Activated CD8-positive, alpha-beta T cell treated with anti-CD3 and anti-CD28 coated beads, Interleukin-2, amount 10 ng/mL, durations not matched to agents 7 days and 5 days (primary cell): ENCODE data around the gene SLC26A5. TPM values are rescaled to one million over a fixed set of nuclear protein-coding genes. Genes with fewer than 3 reads are reported as not detected.

Experiments used
- ATAC-seq: fragments of 150-1000 bp; cut with Tn5 transposase; one replicate; pipeline ENCODE4 v1.10.0; 2021; ENCODE audit warnings: moderate library complexity
- CTCF ChIA-PET: fragments of 350-600 bp; sonication (Branson Sonifier 250); formaldehyde crosslinking; loops from one replicate; lab custom pipeline; 2021; ENCODE audit warnings: antibody characterized with exemption; lab: Charles Lee
- POLR2A ChIA-PET: fragments of 350-600 bp; sonication (Branson Sonifier 250); formaldehyde crosslinking; loops from one replicate; lab custom pipeline; 2021; ENCODE audit warnings: antibody characterized with exemption; lab: Charles Lee
- DNase-seq: peaks from one replicate; pipeline ENCODE4 v3.0.0-alpha.2; 2020
- H3K27ac Mint-ChIP-seq: one replicate; pipeline ENCODE4 v1.8.0; 2021; ENCODE audit warnings: mild to moderate bottlenecking, mixed read lengths
- H3K27me3 Mint-ChIP-seq: one replicate; pipeline ENCODE4 v1.8.0; 2021; ENCODE audit warnings: low read depth, mixed read lengths
- H3K36me3 Mint-ChIP-seq: one replicate; pipeline ENCODE4 v1.8.0; 2021; ENCODE audit warnings: low read depth, mixed read lengths
- H3K4me1 Mint-ChIP-seq: one replicate; pipeline ENCODE4 v1.8.0; 2021; ENCODE audit warnings: low read depth, mixed read lengths
- H3K4me3 Mint-ChIP-seq: one replicate; pipeline ENCODE4 v1.8.0; 2021; ENCODE audit warnings: mild to moderate bottlenecking, mixed read lengths
- H3K9me3 Mint-ChIP-seq: one replicate; pipeline ENCODE4 v1.8.0; 2022; ENCODE audit warnings: mixed read lengths; ENCODE audit not compliant: insufficient read depth
- total RNA-seq, 2 experiments: library from RNA; stranded (reverse); gene quantifications; one replicate each; pipeline ENCODE4 v1.2.3, GENCODE V29; 2021

The SLC26A5 gene
- total RNA-seq, 2 experiments from 2014 or later = not detected

- Mint-ChIP-seq H3K4me3 (no peak overlapping the region), H3K36me3 (no peaks in the 10 kb centered on the region), H3K27ac (no peak overlapping the region), H3K27me3 (peaks cover 14% of the 10 kb centered on the region), H3K9me3 (no peaks in the 10 kb centered on the region), H3K4me1 (no peaks in the 10 kb centered on the region)
- CTCF ChIA-PET = interaction anchor here (2.4 kb wide), 1 partner anchor 8 kb away, joined by 6 read pairs; no protein-coding TSS in a partner anchor
- ATAC-seq (no peak), DNase-seq (no peak)
- POLR2A ChIA-PET = no interaction called here
Observed at GRCh38 chr7:103398483-103399127, 47.4 kb downstream of the SLC26A5 start.

GRCh38 chr7:103396471-103396870, 49.5 kb downstream of the SLC26A5 start:
- H3K4me1 Mint-ChIP-seq = no peaks in the 10 kb centered on the region
- ChIA-PET POLR2A (no interaction called here), CTCF (interaction anchor here (2.4 kb wide), 1 partner anchor 10 kb away, joined by 6 read pairs; no protein-coding TSS in a partner anchor)
- DNase-seq (no peak), ATAC-seq (no peak)
- no peaks in the 10 kb centered on the region for H3K9me3 Mint-ChIP-seq
- no peak overlapping the region for H3K27ac Mint-ChIP-seq
- peaks cover 4% of the 10 kb centered on the region for H3K27me3 Mint-ChIP-seq
- no peak overlapping the region for H3K4me3 Mint-ChIP-seq
- H3K36me3 Mint-ChIP-seq = no peaks in the 10 kb centered on the region

DNA sequence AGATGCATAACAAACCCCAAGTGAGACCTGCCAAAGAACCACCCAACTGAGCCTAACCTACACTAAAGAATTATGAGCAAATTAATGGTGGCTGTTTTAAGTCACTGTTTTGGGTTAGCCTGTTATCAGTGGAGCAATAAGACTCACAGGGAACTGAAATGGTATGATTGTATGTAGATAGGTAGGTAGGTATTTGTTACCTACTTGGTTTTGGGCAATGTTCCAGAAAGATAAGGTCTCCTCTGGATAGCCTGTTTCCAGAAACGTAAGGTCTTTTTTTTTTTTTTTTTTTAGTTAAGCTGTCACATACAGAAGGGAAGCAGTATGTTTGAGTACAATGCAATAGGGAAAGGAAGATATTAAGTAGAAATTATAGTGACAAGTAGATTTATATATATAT, 50.9 kb downstream of the SLC26A5 start:
- Mint-ChIP-seq H3K27ac (no peak overlapping the region), H3K27me3 (no peaks in the 10 kb centered on the region), H3K4me1 (no peaks in the 10 kb centered on the region), H3K9me3 (no peaks in the 10 kb centered on the region), H3K36me3 (no peaks in the 10 kb centered on the region), H3K4me3 (no peak overlapping the region)
- ChIA-PET CTCF (no interaction called here), POLR2A (no interaction called here)
- ATAC-seq (no peak), DNase-seq (no peak)

DNA sequence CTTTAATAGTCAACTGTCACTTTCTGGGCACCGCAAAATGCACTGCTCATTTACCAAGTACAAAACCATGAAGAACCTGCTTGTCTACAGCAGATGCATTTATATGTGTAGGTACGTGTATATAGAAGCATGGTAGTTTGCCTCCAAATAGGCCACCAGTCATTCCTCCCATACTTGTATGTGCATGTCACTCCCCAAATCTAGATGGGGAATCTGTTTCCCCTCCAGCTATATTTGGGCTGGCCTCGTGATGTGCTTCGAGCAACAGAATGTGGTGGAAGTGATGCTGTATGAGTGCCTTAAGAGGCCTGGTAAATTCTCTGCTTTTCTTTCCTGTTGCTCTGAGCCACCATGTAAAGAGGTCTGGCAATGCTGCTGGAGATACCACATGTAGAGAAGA, 51.4 kb downstream of the SLC26A5 start:
- Mint-ChIP-seq H3K4me3 (no peak overlapping the region), H3K36me3 (no peaks in the 10 kb centered on the region), H3K9me3 (no peaks in the 10 kb centered on the region), H3K4me1 (no peaks in the 10 kb centered on the region), H3K27me3 (no peaks in the 10 kb centered on the region), H3K27ac (no peak overlapping the region)
- ATAC-seq = no peak
- DNase-seq = no peak
- ChIA-PET CTCF (interaction anchor here (1.0 kb wide), 1 partner anchor 215 kb away, joined by 3 read pairs; no protein-coding TSS in a partner anchor), POLR2A (no interaction called here)

- Mint-ChIP-seq H3K4me1 (no peaks in the 10 kb centered on the region), H3K36me3 (no peaks in the 10 kb centered on the region)
- CTCF ChIA-PET = no interaction called here
Observed at GRCh38 chr7:103391976-103392375, 54.0 kb downstream of the SLC26A5 start.

GRCh38 chr7:103391150-103391549, 54.9 kb downstream of the SLC26A5 start:
- no peaks in the 10 kb centered on the region for H3K9me3 Mint-ChIP-seq
- no peak for ATAC-seq
- H3K27ac Mint-ChIP-seq = no peak overlapping the region
- ChIA-PET CTCF (no interaction called here), POLR2A (no interaction called here)
- no peaks in the 10 kb centered on the region for H3K36me3 Mint-ChIP-seq
- no peak for DNase-seq
- no peaks in the 10 kb centered on the region for H3K4me1 Mint-ChIP-seq
- peaks cover 5% of the 10 kb centered on the region for H3K27me3 Mint-ChIP-seq
- no peak overlapping the region for H3K4me3 Mint-ChIP-seq

More at GRCh38 chr7:103391976-103392375, 54.0 kb downstream of the SLC26A5 start:
- POLR2A ChIA-PET = no interaction called here
- H3K27me3 Mint-ChIP-seq = peaks cover 5% of the 10 kb centered on the region
- DNase-seq = no peak
- no peaks in the 10 kb centered on the region for H3K9me3 Mint-ChIP-seq
- no peak for ATAC-seq
- H3K4me3 Mint-ChIP-seq = no peak overlapping the region
- H3K27ac Mint-ChIP-seq = no peak overlapping the region

DNA sequence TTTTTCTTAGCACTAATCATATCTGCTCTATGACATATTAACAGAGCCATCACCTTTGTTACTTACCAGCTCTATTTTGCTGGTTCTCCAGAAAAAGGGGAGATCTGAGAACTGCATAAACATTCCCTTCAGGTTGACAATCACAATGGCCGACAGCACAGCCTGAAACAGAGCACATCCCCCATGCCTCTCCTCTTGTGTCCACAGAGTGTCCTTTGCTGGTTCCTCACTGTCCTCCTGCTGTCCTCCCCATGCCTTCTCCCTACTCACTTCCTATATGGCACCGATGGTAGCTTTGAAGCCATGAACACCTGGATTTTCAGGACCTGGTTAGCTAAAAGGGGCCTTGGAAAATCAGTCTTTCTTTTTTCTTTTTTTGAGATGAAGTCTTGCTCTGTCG, 56.7 kb downstream of the SLC26A5 start:
- ATAC-seq = no peak
- Mint-ChIP-seq H3K27me3 (peaks cover 5% of the 10 kb centered on the region), H3K27ac (no peak overlapping the region), H3K9me3 (no peaks in the 10 kb centered on the region), H3K4me1 (no peaks in the 10 kb centered on the region), H3K36me3 (no peaks in the 10 kb centered on the region), H3K4me3 (no peak overlapping the region)
- ChIA-PET POLR2A (no interaction called here), CTCF (no interaction called here)
- DNase-seq = no peak

- no peak for DNase-seq
- no peak for ATAC-seq
- H3K4me1 Mint-ChIP-seq = no peaks in the 10 kb centered on the region
Observed at GRCh38 chr7:103388469-103389140, 57.4 kb downstream of the SLC26A5 start.

GRCh38 chr7:103387242-103387641, 58.8 kb downstream of the SLC26A5 start:
- ChIA-PET POLR2A (no interaction called here), CTCF (no interaction called here)
- peaks cover 5% of the 10 kb centered on the region for H3K27me3 Mint-ChIP-seq
- H3K27ac Mint-ChIP-seq = no peak overlapping the region
- H3K4me3 Mint-ChIP-seq = no peak overlapping the region
- no peaks in the 10 kb centered on the region for H3K9me3 Mint-ChIP-seq
- H3K36me3 Mint-ChIP-seq = no peaks in the 10 kb centered on the region
- DNase-seq = no peak
- no peak for ATAC-seq
- no peaks in the 10 kb centered on the region for H3K4me1 Mint-ChIP-seq

More at GRCh38 chr7:103388469-103389140, 57.4 kb downstream of the SLC26A5 start:
- ChIA-PET CTCF (no interaction called here), POLR2A (no interaction called here)
- Mint-ChIP-seq H3K27me3 (peaks cover 5% of the 10 kb centered on the region), H3K4me3 (no peak overlapping the region), H3K9me3 (no peaks in the 10 kb centered on the region), H3K36me3 (no peaks in the 10 kb centered on the region), H3K27ac (no peak overlapping the region)

- no peaks in the 10 kb centered on the region for H3K9me3 Mint-ChIP-seq
- no peak for DNase-seq
- no peaks in the 10 kb centered on the region for H3K4me1 Mint-ChIP-seq
- H3K27ac Mint-ChIP-seq = no peak overlapping the region
- ChIA-PET POLR2A (no interaction called here), CTCF (no interaction called here)
- H3K4me3 Mint-ChIP-seq = no peak overlapping the region
- H3K36me3 Mint-ChIP-seq = no peaks in the 10 kb centered on the region
- no peak for ATAC-seq
- H3K27me3 Mint-ChIP-seq = peaks cover 9% of the 10 kb centered on the region
Observed at GRCh38 chr7:103382032-103382402, 64.0 kb downstream of the SLC26A5 start.

DNA sequence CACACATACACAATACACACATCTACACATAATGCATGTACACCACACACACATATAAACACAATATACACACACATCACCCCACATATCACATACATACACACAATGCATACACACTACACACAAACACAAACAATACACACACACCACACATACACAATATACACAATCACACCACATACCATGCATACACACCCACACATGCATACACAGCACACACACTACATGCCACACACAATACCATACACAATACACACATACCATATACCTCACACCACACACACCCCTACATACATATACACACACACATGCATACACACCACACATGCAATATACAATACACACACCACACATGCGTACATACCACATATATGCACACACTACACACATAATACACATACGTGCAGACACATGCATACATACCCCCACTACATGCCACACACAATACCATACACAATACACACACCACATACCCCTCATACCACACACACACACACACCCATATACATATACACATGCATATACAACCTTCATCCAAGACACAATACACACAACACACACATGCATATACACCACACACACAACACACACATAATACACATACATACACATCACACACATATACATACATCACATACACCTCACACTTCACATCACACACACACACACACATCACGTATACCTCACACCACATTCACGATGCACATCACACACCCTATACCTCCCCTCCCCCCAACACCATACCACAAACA, 64.6 kb downstream of the SLC26A5 start:
- ATAC-seq (no peak), DNase-seq (no peak)
- Mint-ChIP-seq H3K36me3 (no peaks in the 10 kb centered on the region), H3K27me3 (peaks cover 9% of the 10 kb centered on the region), H3K4me3 (no peak overlapping the region), H3K27ac (no peak overlapping the region), H3K9me3 (no peaks in the 10 kb centered on the region), H3K4me1 (no peaks in the 10 kb centered on the region)
- CTCF ChIA-PET = no interaction called here
- POLR2A ChIA-PET = no interaction called here
